ENCODE results near the gene FYCO1.
A peak's percentile ranks its signal among the peaks of the same experiment; 100 is the strongest.

The FYCO1 gene

GRCh38 chr3:45983770-45984169 is 11.9 kb downstream of the FYCO1 start:
- Histone ChIP-seq H3K27ac (ENCODE audit: low read length) (no peak overlapping the region), H3K36me3 (replicated peaks; ENCODE audit: low read depth, low read length) (peaks cover 49% of the 10 kb centered on the region), H3K27me3 (ENCODE audit: low read depth, low read length) (no peaks in the 10 kb centered on the region), H3K9ac (ENCODE audit: low read length) (no peak overlapping the region), H3K4me1 (ENCODE audit: low read length) (peaks cover 26% of the 10 kb centered on the region), H3K4me2 (ENCODE audit: low read length) (no peak overlapping the region), H3K4me3 (ENCODE audit: low read length) (no peak overlapping the region), H4K20me1 (ENCODE audit: insufficient read depth, low read length) (peaks cover 29% of the 10 kb centered on the region), H3K9me3 (ENCODE audit: insufficient read depth, low read length) (no peaks in the 10 kb centered on the region), H3K79me2 (ENCODE audit: low read length) (peaks cover 26% of the 10 kb centered on the region), H2AFZ (ENCODE audit: low read depth, low read length) (no peak overlapping the region)
- TF ChIP-seq EZH2phosphoT487 (IDR thresholded peaks at IDR 0.05; ENCODE audit: low read depth): no peak
- TF ChIP-seq, protein P1, sequence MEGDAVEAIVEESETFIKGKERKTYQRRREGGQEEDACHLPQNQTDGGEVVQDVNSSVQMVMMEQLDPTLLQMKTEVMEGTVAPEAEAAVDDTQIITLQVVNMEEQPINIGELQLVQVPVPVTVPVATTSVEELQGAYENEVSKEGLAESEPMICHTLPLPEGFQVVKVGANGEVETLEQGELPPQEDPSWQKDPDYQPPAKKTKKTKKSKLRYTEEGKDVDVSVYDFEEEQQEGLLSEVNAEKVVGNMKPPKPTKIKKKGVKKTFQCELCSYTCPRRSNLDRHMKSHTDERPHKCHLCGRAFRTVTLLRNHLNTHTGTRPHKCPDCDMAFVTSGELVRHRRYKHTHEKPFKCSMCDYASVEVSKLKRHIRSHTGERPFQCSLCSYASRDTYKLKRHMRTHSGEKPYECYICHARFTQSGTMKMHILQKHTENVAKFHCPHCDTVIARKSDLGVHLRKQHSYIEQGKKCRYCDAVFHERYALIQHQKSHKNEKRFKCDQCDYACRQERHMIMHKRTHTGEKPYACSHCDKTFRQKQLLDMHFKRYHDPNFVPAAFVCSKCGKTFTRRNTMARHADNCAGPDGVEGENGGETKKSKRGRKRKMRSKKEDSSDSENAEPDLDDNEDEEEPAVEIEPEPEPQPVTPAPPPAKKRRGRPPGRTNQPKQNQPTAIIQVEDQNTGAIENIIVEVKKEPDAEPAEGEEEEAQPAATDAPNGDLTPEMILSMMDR (IDR thresholded peaks at IDR 0.05; ENCODE audit: low read depth, low read length): no peak

- peaks cover 26% of the 10 kb centered on the region for H3K4me1 ChIP-seq (ENCODE audit: low read length)
- peaks cover 67% of the 10 kb centered on the region for H3K36me3 ChIP-seq (replicated peaks; ENCODE audit: low read depth, low read length)
These were observed 14.1 kb downstream of the FYCO1 start for GRCh38 chr3:45981346-45982074.

GRCh38 chr3:45980819-45981218 is 14.8 kb downstream of the FYCO1 start:
- H3K4me1 ChIP-seq (ENCODE audit: low read length): peaks cover 26% of the 10 kb centered on the region
- H3K9ac ChIP-seq (ENCODE audit: low read length): no peak overlapping the region
- peaks cover 12% of the 10 kb centered on the region for H4K20me1 ChIP-seq (ENCODE audit: insufficient read depth, low read length)
- no peak overlapping the region for H3K4me3 ChIP-seq (ENCODE audit: low read length)
- no peaks in the 10 kb centered on the region for H3K9me3 ChIP-seq (ENCODE audit: insufficient read depth, low read length)
- no peak overlapping the region for H3K27ac ChIP-seq (ENCODE audit: low read length)
- H2AFZ ChIP-seq (ENCODE audit: low read depth, low read length): no peak overlapping the region
- H3K79me2 ChIP-seq (ENCODE audit: low read length): peaks cover under 1% of the 10 kb centered on the region; the same call in 1 of the 2 replicates
- H3K27me3 ChIP-seq (ENCODE audit: low read depth, low read length): no peaks in the 10 kb centered on the region
- no peak for TF ChIP-seq EZH2phosphoT487 (IDR thresholded peaks at IDR 0.05; ENCODE audit: low read depth)
- TF ChIP-seq, protein P1 (IDR thresholded peaks at IDR 0.05; ENCODE audit: low read depth, low read length): no peak
- 0 out of 2 replicates have a peak overlapping the region, but pooled peaks have one; percentile 22 for H3K4me2 ChIP-seq (ENCODE audit: low read length)
- peaks cover 73% of the 10 kb centered on the region for H3K36me3 ChIP-seq (replicated peaks; ENCODE audit: low read depth, low read length)

More at GRCh38 chr3:45981346-45982074, 14.1 kb downstream of the FYCO1 start:
- TF ChIP-seq, protein P1 (IDR thresholded peaks at IDR 0.05; ENCODE audit: low read depth, low read length): no peak
- no peak for TF ChIP-seq EZH2phosphoT487 (IDR thresholded peaks at IDR 0.05; ENCODE audit: low read depth)
- peaks cover 7% of the 10 kb centered on the region for H3K79me2 ChIP-seq (ENCODE audit: low read length)
- H4K20me1 ChIP-seq (ENCODE audit: insufficient read depth, low read length): peaks cover 19% of the 10 kb centered on the region
- H3K4me2 ChIP-seq (ENCODE audit: low read length): no peak overlapping the region
- H3K4me3 ChIP-seq (ENCODE audit: low read length): no peak overlapping the region
- H3K27me3 ChIP-seq (ENCODE audit: low read depth, low read length): no peaks in the 10 kb centered on the region
- no peak overlapping the region for H3K27ac ChIP-seq (ENCODE audit: low read length)
- no peaks in the 10 kb centered on the region for H3K9me3 ChIP-seq (ENCODE audit: insufficient read depth, low read length)
- H3K9ac ChIP-seq (ENCODE audit: low read length): no peak overlapping the region
- no peak overlapping the region for H2AFZ ChIP-seq (ENCODE audit: low read depth, low read length)

GRCh38 chr3:45980229-45980813 is 15.3 kb downstream of the FYCO1 start:
- no peak overlapping the region for H3K9ac ChIP-seq (ENCODE audit: low read length)
- TF ChIP-seq, protein P1 (IDR thresholded peaks at IDR 0.05; ENCODE audit: low read depth, low read length): no peak
- TF ChIP-seq EZH2phosphoT487 (IDR thresholded peaks at IDR 0.05; ENCODE audit: low read depth): no peak
- no peak overlapping the region for H2AFZ ChIP-seq (ENCODE audit: low read depth, low read length)
- H3K27me3 ChIP-seq (ENCODE audit: low read depth, low read length): no peaks in the 10 kb centered on the region
- no peak overlapping the region for H3K27ac ChIP-seq (ENCODE audit: low read length)
- peaks cover 78% of the 10 kb centered on the region for H3K36me3 ChIP-seq (replicated peaks; ENCODE audit: low read depth, low read length)
- peak overlapping the region; percentile 22; the same call in 1 of the 2 replicates for H3K4me2 ChIP-seq (ENCODE audit: low read length)
- peaks cover 7% of the 10 kb centered on the region for H4K20me1 ChIP-seq (ENCODE audit: insufficient read depth, low read length)
- H3K79me2 ChIP-seq (ENCODE audit: low read length): no peaks in the 10 kb centered on the region
- H3K9me3 ChIP-seq (ENCODE audit: insufficient read depth, low read length): no peaks in the 10 kb centered on the region
- H3K4me1 ChIP-seq (ENCODE audit: low read length): peaks cover 26% of the 10 kb centered on the region
- H3K4me3 ChIP-seq (ENCODE audit: low read length): no peak overlapping the region
